Measurements from ENCODE around the gene CBL.
"Not testable (repeated sequence)": the region's sequence is repeated elsewhere in the genome, so short reads cannot be mapped to it uniquely, and the experiment has no call there.

Gene CBL

GRCh38 chr11:119205574-119206510, at the start of gene CBL:
Gene CBL (plus strand): TSS chr11:119206339. CDS start chr11:119206418, 79 bp downstream.
- Histone ChIP-seq H3K4me1 (ENCODE audit: insufficient read depth, low read length) (peaks cover 25% of the 10 kb centered on the region; the same call in 1 of the 2 replicates), H3K36me3 (ENCODE audit: insufficient read depth, low read depth, low read length) (no peaks in the 10 kb centered on the region), H3K27ac (ENCODE audit: low read length) (peak within 1 kb of the TSS; percentile 31), H3K27me3 (ENCODE audit: insufficient read depth, low read length) (no peaks in the 10 kb centered on the region), H3K9me3 (ENCODE audit: insufficient read depth, low read depth, low read length) (no peaks in the 10 kb centered on the region), H3K9ac (ENCODE audit: low read depth, low read length) (peak within 1 kb of the TSS; percentile 91), H3K4me3 (ENCODE audit: low read length) (peak within 1 kb of the TSS; percentile 87)

- Histone ChIP-seq H3K36me3 (ENCODE audit: insufficient read depth, low read depth, low read length) (no peaks in the 10 kb centered on the region), H3K27ac (ENCODE audit: low read length) (no peak overlapping the region), H3K4me3 (ENCODE audit: low read length) (no peak overlapping the region), H3K27me3 (ENCODE audit: insufficient read depth, low read length) (peaks cover 14% of the 10 kb centered on the region), H3K4me1 (ENCODE audit: insufficient read depth, low read length) (no peaks in the 10 kb centered on the region), H3K9me3 (ENCODE audit: insufficient read depth, low read depth, low read length) (no peaks in the 10 kb centered on the region), H3K9ac (ENCODE audit: low read depth, low read length) (no peak overlapping the region)
Measured at GRCh38 chr11:119156496-119156895, 49.6 kb upstream of the CBL start.

- Histone ChIP-seq H3K36me3 (ENCODE audit: insufficient read depth, low read depth, low read length) (no peaks in the 10 kb centered on the region), H3K27me3 (ENCODE audit: insufficient read depth, low read length) (peaks cover 8% of the 10 kb centered on the region), H3K27ac (ENCODE audit: low read length) (no peak overlapping the region), H3K9me3 (ENCODE audit: insufficient read depth, low read depth, low read length) (no peaks in the 10 kb centered on the region), H3K9ac (ENCODE audit: low read depth, low read length) (no peak overlapping the region), H3K4me1 (ENCODE audit: insufficient read depth, low read length) (no peaks in the 10 kb centered on the region), H3K4me3 (ENCODE audit: low read length) (no peak overlapping the region)
Measured at GRCh38 chr11:119157063-119157462, 49.1 kb upstream of the CBL start.

GRCh38 chr11:119158467-119158866, 47.7 kb upstream of the CBL start:
- H3K36me3 ChIP-seq (ENCODE audit: insufficient read depth, low read depth, low read length), result no peaks in the 10 kb centered on the region
- no peaks in the 10 kb centered on the region for H3K9me3 ChIP-seq (ENCODE audit: insufficient read depth, low read depth, low read length)
- peaks cover 4% of the 10 kb centered on the region; the same call in 1 of the 2 replicates for H3K27me3 ChIP-seq (ENCODE audit: insufficient read depth, low read length)
- no peak overlapping the region for H3K9ac ChIP-seq (ENCODE audit: low read depth, low read length)
- no peak overlapping the region for H3K27ac ChIP-seq (ENCODE audit: low read length)
- H3K4me3 ChIP-seq (ENCODE audit: low read length), result no peak overlapping the region
- no peaks in the 10 kb centered on the region for H3K4me1 ChIP-seq (ENCODE audit: insufficient read depth, low read length)

GRCh38 chr11:119160151-119160550, 46.0 kb upstream of the CBL start:
- Histone ChIP-seq H3K36me3 (ENCODE audit: insufficient read depth, low read depth, low read length) (no peaks in the 10 kb centered on the region), H3K9ac (ENCODE audit: low read depth, low read length) (no peak overlapping the region), H3K4me1 (ENCODE audit: insufficient read depth, low read length) (no peaks in the 10 kb centered on the region), H3K27me3 (ENCODE audit: insufficient read depth, low read length) (no peaks in the 10 kb centered on the region), H3K4me3 (ENCODE audit: low read length) (no peak overlapping the region), H3K9me3 (ENCODE audit: insufficient read depth, low read depth, low read length) (no peaks in the 10 kb centered on the region), H3K27ac (ENCODE audit: low read length) (no peak overlapping the region)

- peaks cover 4% of the 10 kb centered on the region; the same call in 1 of the 2 replicates for H3K4me1 ChIP-seq (ENCODE audit: insufficient read depth, low read length)
- no peak overlapping the region for H3K27ac ChIP-seq (ENCODE audit: low read length)
- H3K27me3 ChIP-seq (ENCODE audit: insufficient read depth, low read length), result no peaks in the 10 kb centered on the region
- no peaks in the 10 kb centered on the region for H3K36me3 ChIP-seq (ENCODE audit: insufficient read depth, low read depth, low read length)
- no peaks in the 10 kb centered on the region for H3K9me3 ChIP-seq (ENCODE audit: insufficient read depth, low read depth, low read length)
- H3K9ac ChIP-seq (ENCODE audit: low read depth, low read length), result no peak overlapping the region
- no peak overlapping the region for H3K4me3 ChIP-seq (ENCODE audit: low read length)
Measured at GRCh38 chr11:119161871-119162270, 44.3 kb upstream of the CBL start.

GRCh38 chr11:119166368-119167076, 39.6 kb upstream of the CBL start:
- H3K4me3 ChIP-seq (ENCODE audit: low read length), result no peak overlapping the region
- H3K27ac ChIP-seq (ENCODE audit: low read length), result no peak overlapping the region

GRCh38 chr11:119167077-119167458, 39.1 kb upstream of the CBL start:
- not testable (repeated sequence) for H3K27me3 ChIP-seq (ENCODE audit: insufficient read depth, low read length); H3K4me1 ChIP-seq (ENCODE audit: insufficient read depth, low read length); H3K9me3 ChIP-seq (ENCODE audit: insufficient read depth, low read depth, low read length); H3K27ac ChIP-seq (ENCODE audit: low read length); H3K4me3 ChIP-seq (ENCODE audit: low read length); H3K36me3 ChIP-seq (ENCODE audit: insufficient read depth, low read depth, low read length); H3K9ac ChIP-seq (ENCODE audit: low read depth, low read length)

More at GRCh38 chr11:119166368-119167076, 39.6 kb upstream of the CBL start:
- H3K36me3 ChIP-seq (ENCODE audit: insufficient read depth, low read depth, low read length), result no peaks in the 10 kb centered on the region
- peaks cover 8% of the 10 kb centered on the region for H3K4me1 ChIP-seq (ENCODE audit: insufficient read depth, low read length)
- H3K27me3 ChIP-seq (ENCODE audit: insufficient read depth, low read length), result no peaks in the 10 kb centered on the region
- no peaks in the 10 kb centered on the region for H3K9me3 ChIP-seq (ENCODE audit: insufficient read depth, low read depth, low read length)
- no peak overlapping the region for H3K9ac ChIP-seq (ENCODE audit: low read depth, low read length)

GRCh38 chr11:119167933-119168332, 38.2 kb upstream of the CBL start:
- no peaks in the 10 kb centered on the region for H3K9me3 ChIP-seq (ENCODE audit: insufficient read depth, low read depth, low read length)
- peaks cover 8% of the 10 kb centered on the region for H3K4me1 ChIP-seq (ENCODE audit: insufficient read depth, low read length)
- H3K27ac ChIP-seq (ENCODE audit: low read length), result no peak overlapping the region
- H3K9ac ChIP-seq (ENCODE audit: low read depth, low read length), result no peak overlapping the region
- no peaks in the 10 kb centered on the region for H3K36me3 ChIP-seq (ENCODE audit: insufficient read depth, low read depth, low read length)
- no peak overlapping the region; the same call in 1 of the 2 replicates for H3K4me3 ChIP-seq (ENCODE audit: low read length)
- H3K27me3 ChIP-seq (ENCODE audit: insufficient read depth, low read length), result no peaks in the 10 kb centered on the region

GRCh38 chr11:119168471-119169281, 37.5 kb upstream of the CBL start, which contains the start of gene NLRX1:
Gene NLRX1 (plus strand): TSS chr11:119168725. CDS start chr11:119171404, 2,679 bp downstream.
- no peaks in the 10 kb centered on the region for H3K27me3 ChIP-seq (ENCODE audit: insufficient read depth, low read length)

GRCh38 chr11:119169282-119169719, 36.8 kb upstream of the CBL start:
- H3K4me1 ChIP-seq (ENCODE audit: insufficient read depth, low read length), result peaks cover 8% of the 10 kb centered on the region
- H3K27ac ChIP-seq (ENCODE audit: low read length), result peak overlapping the region; percentile 64
- H3K9ac ChIP-seq (ENCODE audit: low read depth, low read length), result peak overlapping the region; percentile 86

More at GRCh38 chr11:119168471-119169281, 37.5 kb upstream of the CBL start, which contains the start of gene NLRX1:
- Histone ChIP-seq H3K9me3 (ENCODE audit: insufficient read depth, low read depth, low read length) (no peaks in the 10 kb centered on the region), H3K27ac (ENCODE audit: low read length) (peak within 1 kb of the TSS; percentile 64), H3K36me3 (ENCODE audit: insufficient read depth, low read depth, low read length) (no peaks in the 10 kb centered on the region), H3K4me1 (ENCODE audit: insufficient read depth, low read length) (peaks cover 8% of the 10 kb centered on the region), H3K4me3 (ENCODE audit: low read length) (peak within 1 kb of the TSS; percentile 91), H3K9ac (ENCODE audit: low read depth, low read length) (peak within 1 kb of the TSS; percentile 86)

More at GRCh38 chr11:119169282-119169719, 36.8 kb upstream of the CBL start:
- no peaks in the 10 kb centered on the region for H3K36me3 ChIP-seq (ENCODE audit: insufficient read depth, low read depth, low read length)
- no peaks in the 10 kb centered on the region for H3K9me3 ChIP-seq (ENCODE audit: insufficient read depth, low read depth, low read length)
- no peaks in the 10 kb centered on the region for H3K27me3 ChIP-seq (ENCODE audit: insufficient read depth, low read length)
- peak overlapping the region; percentile 91 for H3K4me3 ChIP-seq (ENCODE audit: low read length)
